Upper lobe of left lung (tissue), 4 donors: ENCODE measurements around the gene CTTN.

Experiments used
- CTCF ChIP-seq, 6 experiments: fragments of 450-650 bp in 4 of 6; fragments of 200-600 bp in 2 of 6; sonication (generic) in 2 of 6; IDR thresholded peaks; one replicate each; pipeline ENCODE4 v1.5.1; 2016 to 2019; ENCODE audit warnings: antibody characterized with exemption in 6 of 6
- EP300 ChIP-seq, 4 donors: sonication (generic); formaldehyde crosslinking; IDR thresholded peaks; one replicate each; pipeline ENCODE4 v1.5.1; 2017; ENCODE audit warnings: antibody characterized with exemption in 4 of 4, control low read depth in 2 of 4
- POLR2A ChIP-seq, 4 donors: fragments of 450-650 bp; IDR thresholded peaks; one replicate each; pipeline ENCODE4 v1.5.1; 2016 to 2017; ENCODE audit warnings: antibody characterized with exemption in 4 of 4, mild to moderate bottlenecking in 2 of 4

GRCh38 chr11:70402685-70403084 lies 4.4 kb downstream of the CTTN start:
- no peak for TF ChIP-seq POLR2A (IDR thresholded peaks at IDR 0.05)
- no peak for TF ChIP-seq EP300 (IDR thresholded peaks at IDR 0.05)
- TF ChIP-seq CTCF (IDR thresholded peaks at IDR 0.05): no peak
